UCSD-AML1 (cell line): ENCODE data around the gene PATL1.
"Not testable (repeated sequence)": the region's sequence is repeated elsewhere in the genome, so short reads cannot be mapped to it uniquely, and the experiment has no call there.

Experiments
- DNase-seq: peaks from one replicate; lab custom pipeline; 2025; ENCODE audit not compliant: unreplicated experiment; lab: John Stamatoyannopoulos, UW

The PATL1 gene

GRCh38 chr11:59668950-59669610 is at the start of gene PATL1:
Gene PATL1, minus strand, starts transcription at chr11:59669037. Its CDS starts 142 bp downstream, at chr11:59668895.
- DNase-seq = peak; percentile 99

GRCh38 chr11:59716051-59716450 is 47.2 kb upstream of the PATL1 start:
- DNase-seq = no peak

GRCh38 chr11:59713745-59714144 is 44.9 kb upstream of the PATL1 start, which contains the start of gene OR10V1:
Gene OR10V1, minus strand, starts transcription at chr11:59713845. Its CDS starts 0 bp downstream, at chr11:59713845.
- DNase-seq = no peak

- DNase-seq = no peak
These were observed 41.5 kb upstream of the PATL1 start for GRCh38 chr11:59710136-59710847.

GRCh38 chr11:59708537-59708936 is 39.7 kb upstream of the PATL1 start:
- no peak for DNase-seq

GRCh38 chr11:59707371-59707770 is 38.5 kb upstream of the PATL1 start:
- no peak for DNase-seq

GRCh38 chr11:59706518-59707285 is 37.9 kb upstream of the PATL1 start:
- peak; percentile 49 for DNase-seq

GRCh38 chr11:59705294-59705693 is 36.5 kb upstream of the PATL1 start:
- DNase-seq = no peak

GRCh38 chr11:59703515-59703914 is 34.7 kb upstream of the PATL1 start:
- not testable (repeated sequence) for DNase-seq

GRCh38 chr11:59700157-59700556 is 31.3 kb upstream of the PATL1 start:
- not testable (repeated sequence) for DNase-seq

- DNase-seq = no peak
These were observed 29.7 kb upstream of the PATL1 start for GRCh38 chr11:59698506-59698905.

- no peak for DNase-seq
These were observed 24.1 kb upstream of the PATL1 start for GRCh38 chr11:59692915-59693314.

- DNase-seq = no peak
These were observed 22.3 kb upstream of the PATL1 start for GRCh38 chr11:59691156-59691555.

- no peak for DNase-seq
These were observed 20.2 kb upstream of the PATL1 start for GRCh38 chr11:59689015-59689414.

- not testable (repeated sequence) for DNase-seq
These were observed 12.5 kb upstream of the PATL1 start for GRCh38 chr11:59681260-59681725.

GRCh38 chr11:59680287-59681154 is 11.7 kb upstream of the PATL1 start:
- peak; percentile 66 for DNase-seq

GRCh38 chr11:59679347-59679746 is 10.5 kb upstream of the PATL1 start:
- no peak for DNase-seq

- DNase-seq = no peak
These were observed 10.0 kb upstream of the PATL1 start for GRCh38 chr11:59678813-59679165.

GRCh38 chr11:59678118-59678812 is 9.4 kb upstream of the PATL1 start:
- no peak for DNase-seq

GRCh38 chr11:59676205-59676604 is 7.4 kb upstream of the PATL1 start:
- no peak for DNase-seq
